GM20431 (cell line): ENCODE measurements around the gene SAMD9.
"Not testable (repeated sequence)": the region's sequence is repeated elsewhere in the genome, so short reads cannot be mapped to it uniquely, and the experiment has no call there.

Source experiments
- in situ Hi-C: fragments of 300-500 bp; cut with MseI, MboI; formaldehyde crosslinking; loops from one replicate; pipeline ENCODE4 v1.15.0; 2020; ENCODE audit warnings: low sequenced_read_pairs; ENCODE audit not compliant: unreplicated experiment

The SAMD9 gene

DNA sequence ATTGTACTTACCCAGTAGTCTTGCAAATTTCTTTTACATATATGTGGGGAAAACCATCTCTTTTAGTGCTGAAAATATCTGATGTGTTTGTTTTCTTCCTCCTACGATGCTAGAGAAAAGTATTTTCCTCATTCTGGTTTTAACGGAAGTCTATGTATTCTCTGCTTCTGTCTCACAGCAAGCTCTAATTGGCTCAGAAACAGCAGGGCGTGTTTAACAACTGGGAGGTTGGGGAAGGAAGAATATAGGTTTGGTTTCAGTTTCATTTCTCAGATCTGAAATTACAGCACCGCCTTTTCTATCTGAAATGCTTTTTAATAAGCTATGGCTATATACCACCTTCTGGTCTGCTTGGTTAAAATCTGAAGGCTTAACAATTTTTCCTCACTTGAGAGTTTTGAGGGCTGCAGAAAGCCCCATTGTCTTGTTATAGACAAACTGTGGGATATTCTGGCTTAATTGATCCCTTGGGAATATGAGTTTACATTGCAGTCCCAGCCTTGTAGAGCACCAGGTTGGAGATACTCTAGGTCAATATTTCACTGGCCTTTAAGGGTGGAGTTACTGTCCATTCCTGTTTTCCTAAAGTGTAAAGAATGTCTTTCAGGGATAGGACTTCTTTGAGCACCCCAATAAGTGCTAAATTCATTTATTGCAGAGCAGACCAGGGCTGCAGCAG, at the start of gene SAMD9:
SAMD9 (minus strand) TSS at position 128 of the 679 bp plus-strand sequence. CDS start 11,882 bp downstream, outside the sequence.
- in situ Hi-C loops, result no loop called here

GRCh38 chr7:93165447-93165846, 47.7 kb upstream of the SAMD9 start:
- in situ Hi-C loops, result no loop called here

GRCh38 chr7:93164766-93165165, 47.0 kb upstream of the SAMD9 start:
- in situ Hi-C loops, result no loop called here

DNA sequence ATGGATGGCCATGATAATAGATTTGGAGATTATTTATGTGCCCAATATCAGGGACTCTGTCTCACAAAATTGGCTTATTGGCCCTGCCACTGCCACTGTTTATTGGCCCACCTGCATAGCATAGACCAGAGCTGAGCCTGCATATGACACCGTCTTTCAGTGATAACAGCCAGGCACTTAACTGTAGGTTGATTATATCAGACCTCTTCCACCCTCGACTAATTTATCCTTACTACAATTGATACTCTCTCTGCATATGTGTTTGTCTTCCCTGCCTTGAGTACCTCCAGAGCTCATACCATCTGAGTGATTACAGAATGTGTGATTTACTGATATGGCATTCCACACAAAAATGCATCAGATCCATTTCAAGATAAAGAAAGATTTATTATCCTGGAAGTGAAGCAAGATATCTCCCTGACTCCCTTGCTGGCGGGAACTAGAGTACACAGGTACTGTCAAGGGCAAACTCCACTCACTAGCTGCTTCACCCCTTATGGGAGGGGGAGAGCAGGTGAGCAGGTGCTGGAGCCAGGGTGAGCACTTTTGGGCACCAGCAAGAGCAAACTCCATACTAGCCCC, 43.5 kb upstream of the SAMD9 start:
- in situ Hi-C loops, result no loop called here

DNA sequence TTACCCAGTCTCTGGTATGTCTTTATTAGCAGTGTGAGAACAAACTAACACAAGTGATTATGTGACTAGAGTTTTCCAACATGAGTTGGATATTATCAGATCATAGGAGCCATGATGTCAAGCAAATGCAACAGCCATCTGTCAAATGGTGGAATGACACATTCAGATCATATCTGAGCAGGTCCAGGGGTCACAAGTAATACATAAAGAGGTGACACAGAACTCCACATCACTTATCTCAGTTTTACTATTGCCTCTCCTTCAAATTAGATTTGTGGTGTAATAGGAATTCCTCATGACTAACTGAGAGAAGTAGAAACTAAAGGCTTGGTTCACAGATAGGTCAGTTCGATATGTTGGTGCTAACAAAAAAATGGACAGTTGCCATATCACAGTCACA, 42.6 kb upstream of the SAMD9 start:
- in situ Hi-C loops, result no loop called here

DNA sequence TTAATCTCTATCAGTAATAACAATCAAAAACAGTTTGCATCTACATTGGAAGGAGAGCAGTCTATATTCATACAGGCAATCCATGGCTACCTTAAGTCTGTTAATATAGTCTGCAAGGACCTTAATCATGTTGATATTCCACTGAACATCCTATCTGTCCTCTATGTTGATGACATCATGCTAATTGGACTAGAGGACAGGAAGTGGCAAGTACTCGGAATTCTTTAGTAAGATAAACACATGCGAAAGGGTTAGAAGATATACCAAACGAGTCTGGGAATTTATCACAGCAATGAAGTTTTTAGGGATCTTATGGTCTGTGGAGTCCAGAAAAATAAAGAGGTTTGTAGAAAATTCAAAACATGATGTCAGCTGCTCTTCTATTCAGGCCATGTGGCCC, 41.7 kb upstream of the SAMD9 start:
- in situ Hi-C loops, result no loop called here

GRCh38 chr7:93156884-93157283, 39.1 kb upstream of the SAMD9 start:
- in situ Hi-C loops, result no loop called here

- in situ Hi-C loops, result no loop called here
Observed at GRCh38 chr7:93150200-93150835, 32.5 kb upstream of the SAMD9 start.

DNA sequence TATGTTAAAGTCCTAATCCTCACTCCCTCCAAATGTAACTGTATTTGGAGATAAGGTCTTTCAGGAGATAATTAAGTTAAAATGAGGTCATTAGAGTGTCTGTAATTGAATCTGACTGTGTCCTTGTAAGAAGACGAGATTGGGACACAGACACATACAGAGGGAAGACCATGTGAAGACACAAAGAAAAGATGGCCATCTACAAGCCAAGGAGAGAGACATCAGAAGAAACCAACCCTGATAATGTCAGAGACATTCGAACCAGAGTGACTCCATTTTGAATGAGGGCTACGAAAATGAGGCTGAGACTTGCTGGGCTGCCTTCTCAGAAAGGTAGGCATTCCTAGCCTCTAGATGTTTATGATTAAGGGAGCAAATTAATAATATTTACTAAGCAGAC, 30.9 kb upstream of the SAMD9 start:
- in situ Hi-C loops, result no loop called here

DNA sequence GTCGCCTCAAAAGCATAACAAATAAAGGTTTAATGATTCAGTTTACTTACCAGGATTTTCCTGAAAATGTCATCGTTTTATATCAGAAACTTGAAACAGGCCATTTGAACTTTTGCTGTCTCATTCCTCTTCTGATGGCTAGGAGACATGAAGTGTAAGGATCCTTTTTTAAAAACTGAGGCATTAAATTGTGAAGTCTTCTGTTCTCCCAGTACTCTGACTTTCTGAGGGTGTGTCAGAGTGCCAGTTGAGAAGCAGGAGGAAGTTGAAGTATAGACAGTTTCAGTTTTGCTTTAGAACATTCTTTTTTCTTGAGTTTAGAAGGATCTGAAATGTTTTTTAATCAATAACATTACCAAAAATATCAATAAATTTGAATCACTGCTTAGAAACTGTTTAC, 30.4 kb upstream of the SAMD9 start, which contains the start of gene SAMD9L:
SAMD9L (minus strand) TSS at position 242 of the 400 bp plus-strand sequence. CDS start 12,414 bp downstream, outside the sequence.
- in situ Hi-C loops, result no loop called here

GRCh38 chr7:93147363-93147762, 29.6 kb upstream of the SAMD9 start:
- in situ Hi-C loops, result no loop called here

DNA sequence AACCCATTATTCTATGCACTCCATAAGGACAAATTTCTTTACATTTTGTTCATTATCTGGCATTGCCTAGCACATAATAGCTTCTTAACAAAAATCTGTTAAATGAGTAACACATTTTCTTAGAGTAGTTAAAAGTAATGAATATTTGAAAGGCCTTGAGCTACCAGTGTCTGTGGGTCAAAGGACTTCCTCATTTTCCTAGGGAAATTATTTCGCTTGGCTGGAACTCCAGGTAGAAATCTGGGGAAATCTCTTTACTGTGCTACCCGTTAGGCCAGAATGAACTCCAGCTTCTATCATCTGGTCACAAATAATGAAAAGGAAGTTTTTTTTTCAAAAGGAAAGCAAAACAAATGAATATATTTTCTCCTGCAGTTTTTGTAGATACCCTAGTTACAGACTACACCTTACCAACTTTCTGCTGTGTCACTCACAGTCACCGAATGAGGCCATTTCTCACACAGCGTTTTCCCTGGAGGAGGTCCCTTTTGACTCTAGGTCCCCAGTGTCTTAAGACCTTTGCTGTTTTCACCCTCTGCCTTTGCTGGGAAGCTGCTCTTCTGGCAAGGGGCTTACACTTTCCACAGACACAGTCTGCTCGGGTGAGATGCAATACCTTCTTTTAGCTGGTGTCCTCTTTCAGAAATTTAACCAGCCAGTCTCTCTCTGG, 28.8 kb upstream of the SAMD9 start:
- in situ Hi-C loops, result no loop called here

GRCh38 chr7:93146036-93146435, 28.3 kb upstream of the SAMD9 start:
- in situ Hi-C loops, result no loop called here

DNA sequence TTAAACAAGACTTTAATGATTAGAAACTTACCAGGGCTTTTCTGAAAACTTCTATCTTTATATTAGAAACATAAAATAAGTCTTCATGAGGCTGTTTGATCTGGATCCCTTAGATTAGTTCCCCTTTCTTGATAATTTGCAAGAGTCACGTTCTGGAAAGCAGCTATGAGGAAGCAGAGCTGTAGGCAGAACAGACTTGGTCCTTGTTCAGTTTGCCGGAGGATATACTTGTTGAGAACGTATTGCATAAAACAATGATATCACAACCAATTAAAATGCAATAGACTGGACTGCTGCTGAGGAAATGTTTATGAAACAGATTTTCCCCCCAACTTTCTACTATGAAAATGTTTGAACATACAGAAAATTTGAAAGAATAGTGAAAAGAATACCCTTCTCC, 27.6 kb upstream of the SAMD9 start:
- in situ Hi-C loops, result no loop called here

DNA sequence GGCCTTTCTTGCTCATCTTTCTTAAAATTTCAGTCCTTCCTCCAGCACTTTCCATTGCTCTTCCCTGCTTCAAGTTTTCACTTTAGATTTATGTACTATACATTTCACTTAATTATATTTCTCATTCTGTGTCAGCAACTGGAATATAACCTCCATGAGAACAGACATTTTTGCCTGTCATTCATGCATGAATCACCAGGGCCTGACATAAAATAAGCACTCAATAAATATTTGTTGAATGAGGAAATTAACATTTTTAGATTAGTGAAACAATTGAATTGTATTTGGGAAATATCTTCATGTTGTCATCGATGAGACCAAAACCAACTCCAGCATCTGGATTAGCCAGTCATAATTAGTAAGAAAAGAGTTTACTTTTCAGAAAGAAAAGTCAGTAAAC, 24.3 kb upstream of the SAMD9 start:
- in situ Hi-C loops, result no loop called here

GRCh38 chr7:93140582-93141191, 22.9 kb upstream of the SAMD9 start:
- in situ Hi-C loops, result no loop called here

DNA sequence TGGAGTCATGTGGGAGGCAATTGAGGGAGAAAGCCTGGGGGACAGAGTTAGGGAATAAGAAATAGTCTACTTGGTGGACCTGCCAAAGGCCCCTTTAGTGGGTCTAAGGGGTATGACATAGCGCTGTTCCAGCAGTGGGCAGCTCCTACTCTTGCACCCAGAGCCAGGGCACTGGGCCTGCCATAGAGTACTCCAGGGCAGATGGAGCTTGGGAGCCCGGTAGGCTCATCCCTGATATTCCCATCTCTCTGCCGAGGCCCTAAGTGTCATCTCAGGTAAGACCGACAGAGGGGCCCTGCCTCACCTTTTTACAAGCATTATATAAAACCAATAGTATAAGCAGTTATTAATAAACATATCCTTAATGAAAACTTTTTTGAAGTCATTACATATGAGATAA, 20.8 kb upstream of the SAMD9 start:
- in situ Hi-C loops, result no loop called here

- in situ Hi-C loops, result no loop called here
Observed at GRCh38 chr7:93133005-93133404, 15.2 kb upstream of the SAMD9 start.

DNA sequence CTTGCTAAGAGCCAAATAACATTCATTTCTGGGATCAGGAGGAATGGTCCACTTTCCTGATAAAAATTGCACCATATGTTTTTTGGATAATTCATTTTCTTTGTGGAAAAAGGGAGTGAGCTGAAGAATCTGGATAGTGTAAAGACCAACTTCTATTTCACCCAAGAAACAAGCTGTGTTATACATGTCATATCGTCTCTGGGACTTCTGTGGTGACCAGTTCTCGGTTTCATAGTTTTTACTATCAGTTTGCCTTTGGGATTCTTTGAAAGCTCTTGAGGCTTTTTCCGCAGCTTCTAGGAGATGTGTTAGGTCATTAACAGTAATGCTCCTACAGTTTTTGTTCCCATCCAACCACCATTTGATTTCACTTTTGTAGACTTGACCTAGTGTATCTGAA, 14.4 kb upstream of the SAMD9 start:
- in situ Hi-C loops, result no loop called here

DNA sequence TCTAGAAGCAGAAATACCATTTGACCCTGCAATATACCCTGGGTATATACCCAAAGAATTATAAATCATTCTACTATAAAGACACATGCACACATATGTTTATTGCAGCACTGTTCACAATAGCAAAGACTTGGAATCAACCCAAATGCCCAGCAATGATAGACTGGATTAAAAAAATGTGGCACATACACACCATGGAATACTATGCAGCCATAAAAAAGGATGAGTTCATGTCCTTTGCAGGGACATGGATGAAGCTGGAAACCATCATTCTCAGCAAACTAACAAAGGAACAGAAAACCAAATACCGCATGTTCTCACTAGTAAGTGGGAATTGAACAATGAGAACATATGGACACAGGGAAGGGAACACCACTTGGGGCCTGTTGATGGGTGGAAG, 9.2 kb upstream of the SAMD9 start:
- in situ Hi-C loops, result not testable (repeated sequence)

- in situ Hi-C loops, result not testable (repeated sequence)
Observed at GRCh38 chr7:93123532-93123931, 5.8 kb upstream of the SAMD9 start.
